Activated T-cell treated with anti-CD3 and anti-CD28 coated beads, Interleukin-2, amount 50 U/mL, for 24 hours (primary cell): Measurements from ENCODE around the gene GOLGA3.

ENCODE experiments used
- DNase-seq: peaks from one replicate; pipeline ENCODE4 v3.0.0-alpha.2; 2020
- H3K27ac Mint-ChIP-seq: 2 replicates; pipeline ENCODE4 v1.8.0; 2020; ENCODE audit warnings: mild to moderate bottlenecking, mixed read lengths
- H3K27me3 Mint-ChIP-seq: 2 replicates; pipeline ENCODE4 v1.8.0; 2020; ENCODE audit warnings: mixed read lengths
- H3K36me3 Mint-ChIP-seq: 2 replicates; pipeline ENCODE4 v1.8.0; 2020; ENCODE audit warnings: low read depth, mixed read lengths
- H3K4me1 Mint-ChIP-seq: 2 replicates; pipeline ENCODE4 v1.8.0; 2020; ENCODE audit warnings: low read depth, mixed read lengths
- H3K4me3 Mint-ChIP-seq: 2 replicates; pipeline ENCODE4 v1.8.0; 2020; ENCODE audit warnings: mild to moderate bottlenecking, moderate library complexity, mixed read lengths
- H3K9me3 Mint-ChIP-seq: 2 replicates; pipeline ENCODE4 v1.8.0; 2020; ENCODE audit warnings: mixed read lengths

The GOLGA3 gene

GRCh38 chr12:132746613-132747012, 82.1 kb downstream of the GOLGA3 start:
- DNase-seq, result no peak
- Mint-ChIP-seq H3K27me3 (no peaks in the 10 kb centered on the region), H3K4me1 (peaks cover 12% of the 10 kb centered on the region), H3K27ac (peak overlapping the region; percentile 57), H3K9me3 (no peaks in the 10 kb centered on the region), H3K36me3 (peaks cover 97% of the 10 kb centered on the region), H3K4me3 (no peak overlapping the region)

GRCh38 chr12:132743831-132744230, 84.8 kb downstream of the GOLGA3 start:
- H3K9me3 Mint-ChIP-seq, result no peaks in the 10 kb centered on the region
- H3K27me3 Mint-ChIP-seq, result no peaks in the 10 kb centered on the region
- H3K4me1 Mint-ChIP-seq, result peaks cover 12% of the 10 kb centered on the region
- peak overlapping the region; percentile 36 for H3K27ac Mint-ChIP-seq
- no peak for DNase-seq
- H3K36me3 Mint-ChIP-seq, result peaks cover 100% of the 10 kb centered on the region
- no peak overlapping the region for H3K4me3 Mint-ChIP-seq

DNA sequence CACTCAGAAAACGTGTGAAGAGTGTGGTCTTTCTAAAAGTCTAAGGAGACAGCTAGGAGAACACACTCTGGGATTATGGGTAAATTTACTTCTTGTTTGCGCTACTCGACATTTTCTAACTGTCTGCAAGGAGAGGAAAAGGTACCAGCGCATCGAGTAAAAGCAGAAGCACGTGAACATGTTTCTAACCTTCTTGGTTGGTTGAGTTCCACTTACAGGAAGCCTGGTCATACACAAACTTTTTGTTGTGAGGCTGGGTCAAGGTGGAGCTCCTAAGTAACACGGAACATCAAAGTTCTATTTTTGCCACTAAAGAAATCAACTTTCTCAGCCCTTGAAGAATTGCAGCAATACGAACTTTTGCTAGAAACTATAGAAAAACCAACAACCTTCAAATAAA, 87.0 kb downstream of the GOLGA3 start:
- Mint-ChIP-seq H3K27me3 (no peaks in the 10 kb centered on the region), H3K9me3 (no peaks in the 10 kb centered on the region), H3K4me1 (peaks cover 12% of the 10 kb centered on the region), H3K4me3 (no peak overlapping the region), H3K36me3 (peaks cover 100% of the 10 kb centered on the region), H3K27ac (peak overlapping the region; percentile 50)
- DNase-seq, result no peak

DNA sequence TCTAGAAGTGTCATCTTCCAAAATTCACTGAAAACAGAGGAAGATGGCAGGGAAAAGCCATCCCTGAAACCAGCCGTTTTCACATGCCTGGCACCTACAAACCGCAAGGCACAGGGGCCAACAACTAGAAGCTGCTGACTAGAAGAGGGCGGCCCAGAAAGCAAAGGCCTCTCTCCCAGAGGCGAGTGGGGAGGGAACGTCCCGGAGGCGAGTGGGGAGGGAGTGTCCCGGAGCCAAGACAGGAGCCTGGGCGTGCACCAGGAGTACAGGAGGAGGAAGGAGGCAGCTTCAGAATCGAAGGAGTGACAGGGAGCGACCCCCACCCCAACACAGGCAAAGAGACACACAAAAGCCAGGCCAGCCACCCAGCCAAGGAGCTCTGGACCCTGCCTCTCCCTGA, 88.0 kb downstream of the GOLGA3 start:
- H3K9me3 Mint-ChIP-seq, result no peaks in the 10 kb centered on the region
- H3K4me1 Mint-ChIP-seq, result peaks cover 12% of the 10 kb centered on the region
- H3K27me3 Mint-ChIP-seq, result no peaks in the 10 kb centered on the region
- peaks cover 100% of the 10 kb centered on the region for H3K36me3 Mint-ChIP-seq
- no peak overlapping the region for H3K4me3 Mint-ChIP-seq
- H3K27ac Mint-ChIP-seq, result no peak overlapping the region
- DNase-seq, result no peak

DNA sequence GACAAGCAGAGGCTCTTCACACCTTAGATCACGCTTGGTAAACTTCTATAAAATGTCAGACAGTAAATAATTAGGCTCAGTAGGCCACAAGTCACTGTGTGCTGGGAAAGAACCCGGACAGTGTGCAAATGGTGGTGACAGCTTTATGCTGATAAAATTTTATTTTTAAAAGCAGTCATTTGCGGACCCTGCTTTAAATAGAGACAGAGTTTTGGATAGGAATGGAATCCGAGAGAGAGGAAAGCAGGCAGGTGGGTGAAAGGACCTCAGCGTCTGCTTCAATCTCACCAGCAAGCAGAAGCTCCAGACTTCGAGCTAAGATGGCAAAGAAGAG, 88.4 kb downstream of the GOLGA3 start:
- Mint-ChIP-seq H3K27me3 (no peaks in the 10 kb centered on the region), H3K27ac (no peak overlapping the region), H3K36me3 (peaks cover 100% of the 10 kb centered on the region)

DNA sequence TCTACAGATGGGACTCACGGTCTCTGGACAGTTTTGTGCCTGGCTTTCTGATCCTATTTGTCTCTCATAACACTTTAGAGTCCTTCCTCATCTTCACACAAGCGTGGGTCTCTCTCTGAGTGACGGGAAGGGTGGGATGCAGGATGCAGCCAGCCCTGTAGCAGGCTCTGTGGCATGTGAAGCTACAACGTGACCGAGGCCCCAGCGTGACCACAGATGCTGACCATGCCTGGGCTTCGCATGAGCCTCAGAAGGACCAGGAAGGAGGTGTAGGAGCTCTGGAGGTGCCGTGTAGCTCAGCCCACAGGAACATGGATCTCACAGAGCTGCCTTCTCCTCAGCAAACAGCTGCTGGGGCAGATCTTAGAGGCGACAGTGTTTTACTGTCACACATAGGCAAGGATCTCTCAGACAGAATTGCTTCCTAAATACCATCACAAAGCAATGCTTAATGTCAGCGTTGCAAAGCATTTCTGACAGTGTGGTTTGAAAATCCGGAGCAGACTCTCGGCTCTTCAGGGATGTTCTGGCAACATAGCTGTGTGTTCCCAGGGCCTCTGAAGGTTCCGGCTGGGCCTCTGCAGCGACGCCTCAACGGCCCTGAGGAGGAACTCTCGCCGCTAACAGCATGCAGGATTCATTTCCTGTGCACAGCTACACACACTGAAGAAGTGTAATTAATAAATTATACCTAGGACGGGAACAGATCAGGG, 88.9 kb downstream of the GOLGA3 start:
- no peaks in the 10 kb centered on the region for H3K27me3 Mint-ChIP-seq
- DNase-seq, result no peak
- peaks cover 12% of the 10 kb centered on the region for H3K4me1 Mint-ChIP-seq
- no peaks in the 10 kb centered on the region for H3K9me3 Mint-ChIP-seq
- peak overlapping the region; percentile 57 for H3K27ac Mint-ChIP-seq
- peaks cover 100% of the 10 kb centered on the region for H3K36me3 Mint-ChIP-seq
- no peak overlapping the region for H3K4me3 Mint-ChIP-seq

More for the DNA sequence above, 88.4 kb downstream of the GOLGA3 start:
- peaks cover 12% of the 10 kb centered on the region for H3K4me1 Mint-ChIP-seq
- DNase-seq, result no peak
- no peak overlapping the region for H3K4me3 Mint-ChIP-seq
- H3K9me3 Mint-ChIP-seq, result no peaks in the 10 kb centered on the region

- Mint-ChIP-seq H3K36me3 (peaks cover 98% of the 10 kb centered on the region), H3K27ac (no peak overlapping the region), H3K4me3 (no peak overlapping the region), H3K4me1 (no peaks in the 10 kb centered on the region), H3K27me3 (no peaks in the 10 kb centered on the region), H3K9me3 (no peaks in the 10 kb centered on the region)
- no peak for DNase-seq
Observed at GRCh38 chr12:132736913-132737312, 91.8 kb downstream of the GOLGA3 start.

DNA sequence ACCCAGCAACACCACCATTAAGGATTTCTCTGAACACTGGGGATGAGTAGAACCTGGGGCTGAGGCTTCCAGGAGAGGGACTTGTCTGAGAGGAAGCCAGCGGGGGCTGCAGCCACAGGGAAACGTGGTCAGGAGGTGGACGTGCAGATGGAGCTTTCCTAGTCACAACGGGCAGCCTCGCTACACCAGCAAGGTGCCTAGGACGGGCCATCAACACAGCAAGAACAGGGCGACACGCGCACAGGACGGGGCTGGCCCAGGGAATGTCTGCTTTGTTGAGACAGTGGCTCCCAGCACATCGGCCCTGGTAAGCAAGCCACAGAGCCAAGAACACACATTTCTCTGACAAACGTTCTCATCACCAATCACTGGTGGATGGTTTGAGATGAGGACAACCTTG, 92.3 kb downstream of the GOLGA3 start:
- no peak for DNase-seq
- Mint-ChIP-seq H3K36me3 (peaks cover 98% of the 10 kb centered on the region), H3K9me3 (no peaks in the 10 kb centered on the region), H3K27ac (no peak overlapping the region), H3K27me3 (no peaks in the 10 kb centered on the region), H3K4me1 (no peaks in the 10 kb centered on the region), H3K4me3 (no peak overlapping the region)

GRCh38 chr12:132735496-132735895, 93.2 kb downstream of the GOLGA3 start:
- no peak overlapping the region for H3K4me3 Mint-ChIP-seq
- no peaks in the 10 kb centered on the region for H3K27me3 Mint-ChIP-seq
- DNase-seq, result no peak
- H3K9me3 Mint-ChIP-seq, result no peaks in the 10 kb centered on the region
- peaks cover 98% of the 10 kb centered on the region for H3K36me3 Mint-ChIP-seq
- H3K27ac Mint-ChIP-seq, result no peak overlapping the region
- no peaks in the 10 kb centered on the region for H3K4me1 Mint-ChIP-seq

- no peaks in the 10 kb centered on the region for H3K27me3 Mint-ChIP-seq
- no peaks in the 10 kb centered on the region for H3K4me1 Mint-ChIP-seq
- H3K9me3 Mint-ChIP-seq, result no peaks in the 10 kb centered on the region
- H3K27ac Mint-ChIP-seq, result no peak overlapping the region
- H3K36me3 Mint-ChIP-seq, result peaks cover 95% of the 10 kb centered on the region
- H3K4me3 Mint-ChIP-seq, result no peak overlapping the region
- no peak for DNase-seq
Observed at GRCh38 chr12:132734206-132734605, 94.5 kb downstream of the GOLGA3 start.

- Mint-ChIP-seq H3K4me3 (no peak overlapping the region), H3K27ac (no peak overlapping the region), H3K36me3 (peaks cover 95% of the 10 kb centered on the region), H3K4me1 (no peaks in the 10 kb centered on the region), H3K9me3 (no peaks in the 10 kb centered on the region), H3K27me3 (no peaks in the 10 kb centered on the region)
- no peak for DNase-seq
Observed at GRCh38 chr12:132731574-132731973, 97.1 kb downstream of the GOLGA3 start.

GRCh38 chr12:132730353-132730752, 98.3 kb downstream of the GOLGA3 start:
- Mint-ChIP-seq H3K9me3 (no peaks in the 10 kb centered on the region), H3K4me3 (no peak overlapping the region), H3K27ac (peak overlapping the region; percentile 54), H3K36me3 (peaks cover 95% of the 10 kb centered on the region), H3K4me1 (no peaks in the 10 kb centered on the region), H3K27me3 (no peaks in the 10 kb centered on the region)
- DNase-seq, result no peak

DNA sequence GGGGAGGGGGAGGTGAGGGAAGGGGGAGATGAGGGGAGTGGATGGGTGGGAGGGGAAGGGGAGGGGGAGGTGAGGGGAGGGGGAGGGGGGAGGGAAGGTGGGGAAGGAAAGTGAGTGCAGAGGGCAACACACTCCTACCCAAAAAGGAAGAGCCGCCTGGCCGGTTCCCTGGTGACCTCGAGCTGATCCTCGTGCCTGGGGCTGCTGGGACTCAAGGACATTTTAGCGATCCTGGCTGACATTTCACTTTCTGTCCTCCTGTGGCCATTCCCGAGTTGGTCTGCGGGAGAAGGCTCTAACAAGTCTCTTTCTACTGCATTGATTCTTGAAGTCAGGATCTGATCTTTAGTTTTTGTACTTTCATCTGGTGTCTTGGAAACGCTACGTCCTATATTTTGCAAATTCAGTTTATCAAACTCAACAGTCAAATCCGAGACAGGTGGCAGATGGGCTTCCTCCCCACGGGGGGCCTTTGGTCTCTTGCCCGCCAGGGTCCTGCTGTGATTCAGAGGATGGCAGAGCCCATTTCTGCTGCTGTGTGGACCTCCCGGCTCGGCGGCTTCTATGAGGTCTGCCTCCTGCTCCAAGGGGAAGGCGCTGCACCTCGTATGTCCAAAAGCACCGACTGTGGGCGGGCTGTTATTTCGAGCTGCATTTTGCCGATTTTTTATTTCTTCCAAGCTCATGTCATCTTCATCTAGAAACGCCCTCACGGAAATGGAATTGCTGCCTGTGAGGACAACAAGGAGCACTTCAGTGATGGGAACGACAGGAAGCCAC, 98.9 kb downstream of the GOLGA3 start:
- H3K4me3 Mint-ChIP-seq, result no peak overlapping the region
- H3K36me3 Mint-ChIP-seq, result peaks cover 95% of the 10 kb centered on the region
- H3K27me3 Mint-ChIP-seq, result no peaks in the 10 kb centered on the region
- no peaks in the 10 kb centered on the region for H3K9me3 Mint-ChIP-seq
- H3K27ac Mint-ChIP-seq, result peak overlapping the region; percentile 54
- no peaks in the 10 kb centered on the region for H3K4me1 Mint-ChIP-seq
- DNase-seq, result no peak

GRCh38 chr12:132728502-132728901, 100.2 kb downstream of the GOLGA3 start:
- Mint-ChIP-seq H3K4me1 (peaks cover 5% of the 10 kb centered on the region), H3K36me3 (peaks cover 95% of the 10 kb centered on the region), H3K4me3 (no peak overlapping the region), H3K27me3 (no peaks in the 10 kb centered on the region), H3K27ac (peak overlapping the region; percentile 64), H3K9me3 (no peaks in the 10 kb centered on the region)
- no peak for DNase-seq

DNA sequence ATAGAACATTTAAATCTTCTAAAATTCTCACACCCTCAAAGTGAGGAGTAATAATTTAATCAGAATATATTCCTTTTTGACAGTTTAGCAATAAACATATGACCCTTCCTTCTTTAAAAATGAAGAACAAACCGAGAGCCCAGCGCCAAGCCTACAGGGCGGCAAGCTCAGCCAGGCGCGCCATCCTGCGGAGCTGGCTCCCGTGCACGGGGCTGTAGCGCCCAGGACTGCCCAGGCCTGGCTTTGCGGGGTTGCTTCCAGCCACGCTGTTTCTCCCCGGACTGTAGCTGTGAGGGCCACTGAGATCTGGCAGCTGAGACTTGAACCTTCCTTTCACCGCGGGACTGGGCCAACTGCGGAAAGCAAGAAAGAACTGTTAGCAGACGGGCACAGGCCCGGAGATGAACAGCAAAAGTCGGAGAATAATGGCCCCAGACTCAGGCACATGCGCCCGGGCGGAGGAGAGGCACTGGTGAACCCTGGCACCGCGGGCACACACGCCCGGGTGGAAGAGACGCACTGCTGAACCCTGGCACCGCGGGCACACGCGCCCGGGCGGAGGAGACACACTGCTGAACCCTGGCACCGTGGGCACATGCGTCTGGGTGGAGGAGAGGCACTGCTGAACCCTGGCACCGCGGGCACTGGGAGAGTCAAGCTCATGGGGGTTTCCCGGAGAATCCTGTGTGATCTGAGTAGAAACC, 101.4 kb downstream of the GOLGA3 start:
- Mint-ChIP-seq H3K27ac (peak overlapping the region; percentile 68), H3K4me1 (peaks cover 5% of the 10 kb centered on the region), H3K9me3 (no peaks in the 10 kb centered on the region), H3K4me3 (no peak overlapping the region), H3K27me3 (no peaks in the 10 kb centered on the region), H3K36me3 (peaks cover 95% of the 10 kb centered on the region)
- DNase-seq, result no peak
